ENCODE data around the gene TLL1. TPM values are rescaled to one million over a fixed set of nuclear protein-coding genes. Genes with fewer than 3 reads are reported as not detected.

TLL1 gene
- total RNA-seq, 1 experiment from 2014 or later: 5.0 TPM

- Histone ChIP-seq H3K4me2 (ENCODE audit: low read length) (no peak overlapping the region), H3K9ac (ENCODE audit: low read length) (no peak overlapping the region), H3K9me3 (ENCODE audit: low read length) (no peaks in the 10 kb centered on the region), H3K79me2 (ENCODE audit: low read length) (no peaks in the 10 kb centered on the region), H3K27ac (ENCODE audit: low read length) (no peak overlapping the region), H3K4me1 (ENCODE audit: insufficient read depth, low read length) (peaks cover 11% of the 10 kb centered on the region; the same call in 1 of the 2 replicates), H4K20me1 (ENCODE audit: low read length) (no peaks in the 10 kb centered on the region), H3F3A (ENCODE audit: low read length, unreplicated experiment) (no peaks in the 10 kb centered on the region), H3K36me3 (ENCODE audit: low read depth, low read length) (no peaks in the 10 kb centered on the region), H3K9me2 (replicated peaks; ENCODE audit: low read length) (no peaks in the 10 kb centered on the region), H2AFZ (ENCODE audit: low read length) (no peak overlapping the region), H3K4me3 (ENCODE audit: low read length) (no peak overlapping the region), H3K27me3 (ENCODE audit: low read length) (no peaks in the 10 kb centered on the region)
- intact Hi-C loops (cut with micrococcal nuclease): no loop called here
- no peak for ATAC-seq
- TF ChIP-seq CTCF (conservative IDR thresholded peaks at IDR 0.05; ENCODE audit: low read depth, low read length): no peak
- TF ChIP-seq EZH2phosphoT487 (IDR thresholded peaks at IDR 0.05; ENCODE audit: borderline replicate concordance, low read length): no peak
- TF ChIP-seq EZH2 (IDR thresholded peaks at IDR 0.05; ENCODE audit: low read length, unreplicated experiment): no peak
- POLR2A ChIA-PET (ENCODE audit: unreplicated experiment): no interaction called here
- DNase-seq: peak; percentile 3
- CTCF ChIA-PET: no interaction called here
- no TSS peak for BruUV-seq (replicated peaks)
Measured at GRCh38 chr4:165827018-165827417, 46.0 kb upstream of the TLL1 start.

GRCh38 chr4:165828928-165829327 lies 44.1 kb upstream of the TLL1 start:
- no peaks in the 10 kb centered on the region for H3F3A ChIP-seq (ENCODE audit: low read length, unreplicated experiment)
- H3K9ac ChIP-seq (ENCODE audit: low read length): no peak overlapping the region
- H3K9me3 ChIP-seq (ENCODE audit: low read length): no peaks in the 10 kb centered on the region
- ChIA-PET POLR2A (ENCODE audit: unreplicated experiment) (no interaction called here), CTCF (no interaction called here)
- DNase-seq (no peak), ATAC-seq (no peak)
- H2AFZ ChIP-seq (ENCODE audit: low read length): no peak overlapping the region
- H3K4me1 ChIP-seq (ENCODE audit: insufficient read depth, low read length): peaks cover 11% of the 10 kb centered on the region; the same call in 1 of the 2 replicates
- H3K36me3 ChIP-seq (ENCODE audit: low read depth, low read length): no peaks in the 10 kb centered on the region
- no peak overlapping the region for H3K4me3 ChIP-seq (ENCODE audit: low read length)
- no peaks in the 10 kb centered on the region for H3K27me3 ChIP-seq (ENCODE audit: low read length)
- no peaks in the 10 kb centered on the region for H4K20me1 ChIP-seq (ENCODE audit: low read length)
- H3K4me2 ChIP-seq (ENCODE audit: low read length): no peak overlapping the region
- no peaks in the 10 kb centered on the region for H3K9me2 ChIP-seq (replicated peaks; ENCODE audit: low read length)
- no peaks in the 10 kb centered on the region for H3K79me2 ChIP-seq (ENCODE audit: low read length)
- TF ChIP-seq CTCF (conservative IDR thresholded peaks at IDR 0.05; ENCODE audit: low read depth, low read length): no peak
- no peak for TF ChIP-seq EZH2 (IDR thresholded peaks at IDR 0.05; ENCODE audit: low read length, unreplicated experiment)
- no peak for TF ChIP-seq EZH2phosphoT487 (IDR thresholded peaks at IDR 0.05; ENCODE audit: borderline replicate concordance, low read length)
- BruUV-seq (replicated peaks): no TSS peak
- intact Hi-C loops (cut with micrococcal nuclease): no loop called here
- H3K27ac ChIP-seq (ENCODE audit: low read length): no peak overlapping the region

- no peak for DNase-seq
- POLR2A ChIA-PET (ENCODE audit: unreplicated experiment): no interaction called here
- H4K20me1 ChIP-seq (ENCODE audit: low read length): no peaks in the 10 kb centered on the region
- no peaks in the 10 kb centered on the region for H3K36me3 ChIP-seq (ENCODE audit: low read depth, low read length)
- no peak overlapping the region for H3K4me2 ChIP-seq (ENCODE audit: low read length)
- no peaks in the 10 kb centered on the region for H3K27me3 ChIP-seq (ENCODE audit: low read length)
- no peaks in the 10 kb centered on the region for H3K79me2 ChIP-seq (ENCODE audit: low read length)
- no peak overlapping the region for H3K27ac ChIP-seq (ENCODE audit: low read length)
- no TSS peak for BruUV-seq (replicated peaks)
- no peaks in the 10 kb centered on the region for H3K9me2 ChIP-seq (replicated peaks; ENCODE audit: low read length)
- H3F3A ChIP-seq (ENCODE audit: low read length, unreplicated experiment): no peaks in the 10 kb centered on the region
- H3K9ac ChIP-seq (ENCODE audit: low read length): no peak overlapping the region
- H2AFZ ChIP-seq (ENCODE audit: low read length): no peak overlapping the region
- CTCF ChIA-PET: no interaction called here
- no peak overlapping the region for H3K4me3 ChIP-seq (ENCODE audit: low read length)
- H3K9me3 ChIP-seq (ENCODE audit: low read length): no peaks in the 10 kb centered on the region
- intact Hi-C loops (cut with micrococcal nuclease): no loop called here
- TF ChIP-seq EZH2 (IDR thresholded peaks at IDR 0.05; ENCODE audit: low read length, unreplicated experiment) (no peak), EZH2phosphoT487 (IDR thresholded peaks at IDR 0.05; ENCODE audit: borderline replicate concordance, low read length) (no peak), CTCF (conservative IDR thresholded peaks at IDR 0.05; ENCODE audit: low read depth, low read length) (no peak)
- no peak for ATAC-seq
- peaks cover 11% of the 10 kb centered on the region; the same call in 1 of the 2 replicates for H3K4me1 ChIP-seq (ENCODE audit: insufficient read depth, low read length)
Measured at GRCh38 chr4:165834116-165834515, 38.9 kb upstream of the TLL1 start.
